ENCODE data around the gene AGTRAP.

The AGTRAP gene

GRCh38 chr1:11764519-11764918, 28.6 kb downstream of the AGTRAP start:
- DNase-seq = no peak

- DNase-seq = no peak
Observed at GRCh38 chr1:11765661-11766428, 29.9 kb downstream of the AGTRAP start.

- DNase-seq = no peak
Observed at GRCh38 chr1:11766429-11766776, 30.5 kb downstream of the AGTRAP start.

- DNase-seq = no peak
Observed at GRCh38 chr1:11767922-11768704, 32.2 kb downstream of the AGTRAP start.

GRCh38 chr1:11768821-11769220, 32.9 kb downstream of the AGTRAP start:
- no peak for DNase-seq

- DNase-seq = no peak
Observed at GRCh38 chr1:11769274-11769673, 33.3 kb downstream of the AGTRAP start.

GRCh38 chr1:11770011-11770410, 34.1 kb downstream of the AGTRAP start:
- DNase-seq = peak; percentile 15

GRCh38 chr1:11771481-11772043, 35.6 kb downstream of the AGTRAP start:
- no peak for DNase-seq

GRCh38 chr1:11772458-11772857, 36.5 kb downstream of the AGTRAP start:
- DNase-seq = no peak

GRCh38 chr1:11774753-11775152, 38.8 kb downstream of the AGTRAP start:
- no peak for DNase-seq

GRCh38 chr1:11777658-11778322, 41.9 kb downstream of the AGTRAP start:
- no peak for DNase-seq

GRCh38 chr1:11778336-11778735, 42.4 kb downstream of the AGTRAP start:
- DNase-seq = no peak

- DNase-seq = no peak
Observed at GRCh38 chr1:11778844-11779623, 43.1 kb downstream of the AGTRAP start.

- DNase-seq = no peak
Observed at GRCh38 chr1:11779715-11780379, 43.9 kb downstream of the AGTRAP start.

GRCh38 chr1:11780380-11781147, 44.6 kb downstream of the AGTRAP start:
- no peak for DNase-seq

GRCh38 chr1:11781297-11781696, 45.4 kb downstream of the AGTRAP start:
- no peak for DNase-seq

- no peak for DNase-seq
Observed at GRCh38 chr1:11782127-11782708, 46.3 kb downstream of the AGTRAP start.

GRCh38 chr1:11783556-11783955, 47.6 kb downstream of the AGTRAP start:
- DNase-seq = no peak

GRCh38 chr1:11784256-11784992, 48.5 kb downstream of the AGTRAP start:
- DNase-seq = no peak

Data from fibroblast of skin of abdomen (primary cell).